Measurements from ENCODE around the gene OTX2. TPM values are rescaled to one million over a fixed set of nuclear protein-coding genes. Genes with fewer than 3 reads are reported as not detected.

The OTX2 gene
- 0.04 TPM for total RNA-seq
- polyA plus RNA-seq (ENCODE audit: insufficient read depth in 1 of 8, insufficient read length in 8 of 8, low replicate concordance in 1 of 8), result under 1 TPM in 1 of 8 donors, not detected in 7; 0.08 TPM
- long read RNA-seq, donor 1, result 0 reads
- long read RNA-seq, donor 2, result 0 reads
- long read RNA-seq, donor 3, result 0 reads
- long read RNA-seq, donor 4, result 0 reads
- long read RNA-seq, donor 5, result 0 reads
- long read RNA-seq, donor 6, result 0 reads
- long read RNA-seq, donor 7, result 0 reads
- long read RNA-seq, donor 8, result 0 reads
- long read RNA-seq, donor 9, result 0 reads
- long read RNA-seq, donor 10, result 0 reads
- long read RNA-seq, donor 11, result 0 reads

GRCh38 chr14:56810147-56810719 lies at the start of gene OTX2:
Gene OTX2 (minus strand): TSS chr14:56810479. CDS start chr14:56805456, 5,023 bp downstream.
- H3K4me1 ChIP-seq (ENCODE audit: control insufficient read depth, insufficient read depth, low read length), result peaks cover 16% of the 10 kb centered on the region
- H3K27me3 ChIP-seq (ENCODE audit: control insufficient read depth, insufficient read depth, low read length), result peaks cover 77% of the 10 kb centered on the region
- H3K36me3 ChIP-seq (ENCODE audit: control insufficient read depth, insufficient read depth, low read length), result no peaks in the 10 kb centered on the region
- DNase-seq, result no peak
- H3K9me3 ChIP-seq (replicated peaks; ENCODE audit: control insufficient read depth, low read depth, low read length), result no peaks in the 10 kb centered on the region
- H3K27ac ChIP-seq (ENCODE audit: low read length), result no peak within 1 kb of the TSS
- H3K4me3 ChIP-seq (ENCODE audit: low read length), result no peak within 1 kb of the TSS
- 0% methylated on average over 1 of the region's 15 CpGs for WGBS (ENCODE audit: insufficient coverage)

GRCh38 chr14:56858422-56858821 lies 48.1 kb upstream of the OTX2 start:
- H3K4me3 ChIP-seq (ENCODE audit: low read length), result no peak overlapping the region
- no peak for DNase-seq
- H3K27ac ChIP-seq (ENCODE audit: low read length), result no peak overlapping the region
- H3K27me3 ChIP-seq (ENCODE audit: control insufficient read depth, insufficient read depth, low read length), result peaks cover 8% of the 10 kb centered on the region
- H3K4me1 ChIP-seq (ENCODE audit: control insufficient read depth, insufficient read depth, low read length), result no peaks in the 10 kb centered on the region
- H3K9me3 ChIP-seq (replicated peaks; ENCODE audit: control insufficient read depth, low read depth, low read length), result no peaks in the 10 kb centered on the region
- 26% methylated on average over 5 of the region's 8 CpGs for WGBS (ENCODE audit: insufficient coverage)
- no peaks in the 10 kb centered on the region for H3K36me3 ChIP-seq (ENCODE audit: control insufficient read depth, insufficient read depth, low read length)

- Histone ChIP-seq H3K4me3 (ENCODE audit: low read length) (no peak overlapping the region), H3K36me3 (ENCODE audit: control insufficient read depth, insufficient read depth, low read length) (no peaks in the 10 kb centered on the region), H3K27ac (ENCODE audit: low read length) (no peak overlapping the region), H3K4me1 (ENCODE audit: control insufficient read depth, insufficient read depth, low read length) (no peaks in the 10 kb centered on the region), H3K27me3 (ENCODE audit: control insufficient read depth, insufficient read depth, low read length) (peaks cover 8% of the 10 kb centered on the region), H3K9me3 (replicated peaks; ENCODE audit: control insufficient read depth, low read depth, low read length) (no peaks in the 10 kb centered on the region)
- 71% methylated on average over 4 of the region's 6 CpGs for WGBS (ENCODE audit: insufficient coverage)
- no peak for DNase-seq
These were observed 46.9 kb upstream of the OTX2 start for GRCh38 chr14:56857216-56857615.

GRCh38 chr14:56855891-56856461 lies 45.7 kb upstream of the OTX2 start:
- peaks cover 8% of the 10 kb centered on the region for H3K27me3 ChIP-seq (ENCODE audit: control insufficient read depth, insufficient read depth, low read length)

GRCh38 chr14:56854325-56854724 lies 44.0 kb upstream of the OTX2 start:
- DNase-seq, result no peak
- no peaks in the 10 kb centered on the region for H3K4me1 ChIP-seq (ENCODE audit: control insufficient read depth, insufficient read depth, low read length)
- H3K27me3 ChIP-seq (ENCODE audit: control insufficient read depth, insufficient read depth, low read length), result peaks cover 8% of the 10 kb centered on the region
- WGBS (ENCODE audit: insufficient coverage), result no CpG with 5 or more reads among the region's 2 CpGs
- no peak overlapping the region for H3K4me3 ChIP-seq (ENCODE audit: low read length)
- no peaks in the 10 kb centered on the region for H3K9me3 ChIP-seq (replicated peaks; ENCODE audit: control insufficient read depth, low read depth, low read length)
- no peak overlapping the region for H3K27ac ChIP-seq (ENCODE audit: low read length)
- H3K36me3 ChIP-seq (ENCODE audit: control insufficient read depth, insufficient read depth, low read length), result no peaks in the 10 kb centered on the region

More at GRCh38 chr14:56855891-56856461, 45.7 kb upstream of the OTX2 start:
- H3K9me3 ChIP-seq (replicated peaks; ENCODE audit: control insufficient read depth, low read depth, low read length), result no peaks in the 10 kb centered on the region
- no peaks in the 10 kb centered on the region for H3K4me1 ChIP-seq (ENCODE audit: control insufficient read depth, insufficient read depth, low read length)
- DNase-seq, result no peak
- no peak overlapping the region for H3K27ac ChIP-seq (ENCODE audit: low read length)
- 7% methylated on average over 7 of the region's 9 CpGs for WGBS (ENCODE audit: insufficient coverage)
- no peaks in the 10 kb centered on the region for H3K36me3 ChIP-seq (ENCODE audit: control insufficient read depth, insufficient read depth, low read length)
- H3K4me3 ChIP-seq (ENCODE audit: low read length), result no peak overlapping the region

GRCh38 chr14:56846970-56847930 lies 37.0 kb upstream of the OTX2 start:
- H3K27me3 ChIP-seq (ENCODE audit: control insufficient read depth, insufficient read depth, low read length), result peaks cover 4% of the 10 kb centered on the region

GRCh38 chr14:56844406-56845002 lies 34.2 kb upstream of the OTX2 start:
- H3K27ac ChIP-seq (ENCODE audit: low read length), result no peak overlapping the region
- no peak overlapping the region for H3K4me3 ChIP-seq (ENCODE audit: low read length)
- no peaks in the 10 kb centered on the region for H3K9me3 ChIP-seq (replicated peaks; ENCODE audit: control insufficient read depth, low read depth, low read length)
- no peak for DNase-seq
- WGBS (ENCODE audit: insufficient coverage), result no CpG with 5 or more reads among the region's 16 CpGs
- no peaks in the 10 kb centered on the region for H3K36me3 ChIP-seq (ENCODE audit: control insufficient read depth, insufficient read depth, low read length)
- peaks cover 4% of the 10 kb centered on the region for H3K27me3 ChIP-seq (ENCODE audit: control insufficient read depth, insufficient read depth, low read length)
- no peaks in the 10 kb centered on the region for H3K4me1 ChIP-seq (ENCODE audit: control insufficient read depth, insufficient read depth, low read length)

More at GRCh38 chr14:56846970-56847930, 37.0 kb upstream of the OTX2 start:
- Histone ChIP-seq H3K27ac (ENCODE audit: low read length) (no peak overlapping the region), H3K36me3 (ENCODE audit: control insufficient read depth, insufficient read depth, low read length) (no peaks in the 10 kb centered on the region), H3K4me3 (ENCODE audit: low read length) (no peak overlapping the region), H3K4me1 (ENCODE audit: control insufficient read depth, insufficient read depth, low read length) (no peaks in the 10 kb centered on the region), H3K9me3 (replicated peaks; ENCODE audit: control insufficient read depth, low read depth, low read length) (no peaks in the 10 kb centered on the region)
- no peak for DNase-seq
- whole genome bisulfite sequencing (ENCODE audit: insufficient coverage), result 33% methylated on average over 5 of the region's 11 CpGs

- Histone ChIP-seq H3K27ac (ENCODE audit: low read length) (no peak overlapping the region), H3K36me3 (ENCODE audit: control insufficient read depth, insufficient read depth, low read length) (no peaks in the 10 kb centered on the region), H3K27me3 (ENCODE audit: control insufficient read depth, insufficient read depth, low read length) (peaks cover 4% of the 10 kb centered on the region), H3K9me3 (replicated peaks; ENCODE audit: control insufficient read depth, low read depth, low read length) (no peaks in the 10 kb centered on the region), H3K4me1 (ENCODE audit: control insufficient read depth, insufficient read depth, low read length) (no peaks in the 10 kb centered on the region), H3K4me3 (ENCODE audit: low read length) (no peak overlapping the region)
- no CpG with 5 or more reads among the region's 3 CpGs for whole genome bisulfite sequencing (ENCODE audit: insufficient coverage)
- DNase-seq, result no peak
These were observed 31.3 kb upstream of the OTX2 start for GRCh38 chr14:56841611-56842010.

- Histone ChIP-seq H3K9me3 (replicated peaks; ENCODE audit: control insufficient read depth, low read depth, low read length) (no peaks in the 10 kb centered on the region), H3K36me3 (ENCODE audit: control insufficient read depth, insufficient read depth, low read length) (no peaks in the 10 kb centered on the region), H3K4me3 (ENCODE audit: low read length) (no peak overlapping the region), H3K27ac (ENCODE audit: low read length) (no peak overlapping the region), H3K4me1 (ENCODE audit: control insufficient read depth, insufficient read depth, low read length) (no peaks in the 10 kb centered on the region), H3K27me3 (ENCODE audit: control insufficient read depth, insufficient read depth, low read length) (peaks cover 4% of the 10 kb centered on the region)
- 72% methylated on average over 2 of the region's 6 CpGs for WGBS (ENCODE audit: insufficient coverage)
- DNase-seq, result no peak
These were observed 29.9 kb upstream of the OTX2 start for GRCh38 chr14:56840221-56840620.
